OCI-LY1 (cell line): Measurements from ENCODE around the gene AP3B2.

Experiments
- H2AFZ ChIP-seq: fragments of 200-600 bp; sonication (generic), shearing (Covaris generic); 2 replicates; pipeline ENCODE4 v1.6.0; 2014; ENCODE audit warnings: antibody characterized with exemption, mild to moderate bottlenecking, low read length
- H3F3A ChIP-seq: fragments of 200-600 bp; sonication (generic), shearing (Covaris generic); 2 replicates; pipeline ENCODE4 v1.6.0; 2014; ENCODE audit warnings: mild to moderate bottlenecking, antibody characterized with exemption, low read length, moderate library complexity; ENCODE audit not compliant: insufficient read depth
- H3K27ac ChIP-seq: fragments of 200-600 bp; sonication (generic); 2 replicates; pipeline ENCODE4 v1.5.1; 2014; ENCODE audit warnings: low read length, mixed run types, mild to moderate bottlenecking, low read depth; ENCODE audit not compliant: poor library complexity, severe bottlenecking
- H3K27me3 ChIP-seq: fragments of 200-600 bp; sonication (generic); 2 replicates; pipeline ENCODE4 v1.6.0; 2014; ENCODE audit warnings: antibody characterized with exemption, mild to moderate bottlenecking, low read length, moderate library complexity; ENCODE audit not compliant: insufficient read depth
- H3K36me3 ChIP-seq: fragments of 200-600 bp; sonication (generic); 2 replicates; pipeline ENCODE4 v1.6.1; 2014; ENCODE audit warnings: mild to moderate bottlenecking, antibody characterized with exemption, low read length, moderate library complexity, mixed read lengths; ENCODE audit not compliant: insufficient read depth
- H3K4me1 ChIP-seq: fragments of 200-600 bp; sonication (generic); 2 replicates; pipeline ENCODE4 v1.5.1; 2014; ENCODE audit warnings: mild to moderate bottlenecking, low read length, moderate library complexity; ENCODE audit not compliant: insufficient read depth, severe bottlenecking
- H3K4me2 ChIP-seq: fragments of 200-600 bp; sonication (generic), shearing (Covaris generic); 2 replicates; pipeline ENCODE4 v1.6.1; 2014; ENCODE audit warnings: low read length
- H3K4me3 ChIP-seq: fragments of 200-600 bp; sonication (generic); 2 replicates; pipeline ENCODE4 v1.5.1; 2014; ENCODE audit warnings: low read length, low read depth, mild to moderate bottlenecking, mixed read lengths; ENCODE audit not compliant: poor library complexity, severe bottlenecking
- H3K79me2 ChIP-seq: fragments of 200-600 bp; shearing (Covaris generic); 2 replicates; pipeline ENCODE4 v1.6.1; 2016; ENCODE audit warnings: mixed run types, low read length, mixed read lengths; ENCODE audit not compliant: insufficient read depth
- H3K9ac ChIP-seq: fragments of 200-600 bp; sonication (generic), shearing (Covaris generic); 2 replicates; pipeline ENCODE4 v1.6.1; 2014; ENCODE audit warnings: mild to moderate bottlenecking, low read length, mixed read lengths
- H3K9me2 ChIP-seq: fragments of 200-600 bp; sonication (generic), shearing (Covaris generic); 2 replicates; pipeline ENCODE4 v1.6.1; 2014; ENCODE audit warnings: low read depth, mild to moderate bottlenecking, low read length, mixed read lengths
- H3K9me3 ChIP-seq: fragments of 200-600 bp; shearing (Covaris generic); 2 replicates; pipeline ENCODE4 v1.6.1; 2014; ENCODE audit warnings: low read length, mixed read lengths
- H4K20me1 ChIP-seq: fragments of 200-600 bp; sonication (generic), shearing (Covaris generic); 2 replicates; pipeline ENCODE4 v1.6.0; 2016; ENCODE audit warnings: mild to moderate bottlenecking, low read length; ENCODE audit not compliant: insufficient read depth
- EZH2 ChIP-seq: fragments of 200-600 bp; sonication (generic), shearing (Covaris generic); IDR thresholded peaks from 2 replicates; pipeline ENCODE4 v1.8.0; 2017; ENCODE audit warnings: borderline replicate concordance, mixed run types, mild to moderate bottlenecking, antibody characterized with exemption, low read length, moderate library complexity, mixed read lengths
- TF ChIP-seq, protein P1 (sequence below): fragments of 200-600 bp; sonication (generic), shearing (Covaris generic); IDR thresholded peaks from 2 replicates; pipeline ENCODE4 v1.5.1; 2017; ENCODE audit warnings: mild to moderate bottlenecking, antibody characterized with exemption, low read length, moderate library complexity, mixed read lengths

The AP3B2 gene

DNA sequence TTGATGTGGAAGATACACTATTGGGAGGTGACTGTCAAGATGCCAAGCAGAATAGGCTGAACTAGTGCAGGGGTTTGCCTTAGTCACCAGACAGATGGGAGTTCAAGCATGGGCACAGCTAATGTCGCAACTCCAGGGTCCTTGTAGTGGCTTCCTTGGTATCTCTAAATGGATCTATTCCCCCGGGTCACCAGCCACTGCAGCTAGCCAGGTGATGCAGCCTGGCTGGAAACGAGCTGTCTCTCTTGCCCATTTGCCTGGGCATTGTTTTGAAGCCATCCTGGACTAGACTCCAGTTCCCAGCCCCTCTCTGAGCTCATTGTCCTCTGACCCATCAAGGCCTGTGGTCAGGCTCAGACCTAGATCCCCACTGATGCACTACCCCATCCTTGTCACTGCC lies 54.1 kb downstream of the AP3B2 start:
- Histone ChIP-seq H3K4me2 (no peak overlapping the region), H3K27ac (no peak overlapping the region), H3K9ac (no peak overlapping the region), H4K20me1 (no peaks in the 10 kb centered on the region), H3K9me3 (no peaks in the 10 kb centered on the region), H3K4me1 (no peaks in the 10 kb centered on the region), H3K79me2 (no peaks in the 10 kb centered on the region), H3K9me2 (no peaks in the 10 kb centered on the region), H2AFZ (no peak overlapping the region), H3K4me3 (no peak overlapping the region), H3K36me3 (no peaks in the 10 kb centered on the region), H3K27me3 (no peaks in the 10 kb centered on the region), H3F3A (no peaks in the 10 kb centered on the region)
- no peak for TF ChIP-seq EZH2
- TF ChIP-seq, protein P1, sequence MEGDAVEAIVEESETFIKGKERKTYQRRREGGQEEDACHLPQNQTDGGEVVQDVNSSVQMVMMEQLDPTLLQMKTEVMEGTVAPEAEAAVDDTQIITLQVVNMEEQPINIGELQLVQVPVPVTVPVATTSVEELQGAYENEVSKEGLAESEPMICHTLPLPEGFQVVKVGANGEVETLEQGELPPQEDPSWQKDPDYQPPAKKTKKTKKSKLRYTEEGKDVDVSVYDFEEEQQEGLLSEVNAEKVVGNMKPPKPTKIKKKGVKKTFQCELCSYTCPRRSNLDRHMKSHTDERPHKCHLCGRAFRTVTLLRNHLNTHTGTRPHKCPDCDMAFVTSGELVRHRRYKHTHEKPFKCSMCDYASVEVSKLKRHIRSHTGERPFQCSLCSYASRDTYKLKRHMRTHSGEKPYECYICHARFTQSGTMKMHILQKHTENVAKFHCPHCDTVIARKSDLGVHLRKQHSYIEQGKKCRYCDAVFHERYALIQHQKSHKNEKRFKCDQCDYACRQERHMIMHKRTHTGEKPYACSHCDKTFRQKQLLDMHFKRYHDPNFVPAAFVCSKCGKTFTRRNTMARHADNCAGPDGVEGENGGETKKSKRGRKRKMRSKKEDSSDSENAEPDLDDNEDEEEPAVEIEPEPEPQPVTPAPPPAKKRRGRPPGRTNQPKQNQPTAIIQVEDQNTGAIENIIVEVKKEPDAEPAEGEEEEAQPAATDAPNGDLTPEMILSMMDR, result no peak

DNA sequence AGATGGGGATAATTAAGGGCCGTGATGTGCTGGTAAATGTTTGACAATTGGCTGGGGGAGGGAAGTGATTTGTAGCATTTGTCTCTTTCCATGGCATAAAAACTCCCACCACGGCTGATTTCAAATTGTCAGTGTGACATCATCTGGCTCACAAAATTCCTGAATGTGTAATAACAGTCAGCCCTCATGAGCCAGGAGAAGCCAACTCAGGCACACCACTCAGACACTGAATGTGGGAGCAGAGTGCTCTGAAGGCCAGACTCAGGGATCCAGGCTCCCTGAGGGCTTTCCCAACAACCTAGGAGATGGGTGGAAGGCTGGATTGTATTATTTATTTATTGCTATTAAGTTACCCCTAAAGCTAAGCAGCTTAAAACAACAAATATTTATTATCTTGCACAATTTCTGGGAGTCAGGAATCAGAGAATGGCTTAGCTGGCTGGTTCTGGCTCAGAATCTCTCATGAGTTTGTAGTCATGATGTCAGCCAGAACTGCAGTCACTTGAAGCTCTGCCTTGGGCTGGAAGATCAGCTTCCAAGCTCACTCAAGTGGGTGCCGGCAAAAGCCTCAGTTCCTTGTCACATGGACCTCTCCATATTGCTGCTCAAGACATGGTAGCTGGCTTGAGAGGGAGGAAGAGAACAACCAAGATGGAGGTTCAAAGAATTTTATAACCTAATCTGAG lies 56.0 kb downstream of the AP3B2 start:
- TF ChIP-seq EZH2, result no peak
- TF ChIP-seq, protein P1, result no peak
- Histone ChIP-seq H3K4me3 (no peak overlapping the region), H3K79me2 (no peaks in the 10 kb centered on the region)

DNA sequence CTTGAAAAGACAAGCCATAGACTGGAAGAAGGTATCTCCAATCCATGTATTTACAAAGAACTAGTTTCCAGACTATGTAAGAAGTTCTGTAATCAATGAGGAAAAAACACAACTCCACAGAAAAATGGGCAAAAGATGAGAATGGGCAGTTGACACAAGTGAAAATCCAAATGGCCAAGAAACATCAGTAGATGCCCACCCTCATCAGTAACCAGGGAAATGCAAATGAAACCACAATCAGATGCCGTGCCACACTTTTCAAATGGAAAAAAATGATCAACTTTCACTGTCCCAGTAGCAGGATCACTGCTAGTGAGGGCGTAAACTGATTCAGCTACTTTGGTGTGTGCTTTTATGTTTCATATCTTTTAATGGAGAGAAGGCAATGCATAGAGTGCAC lies 58.0 kb downstream of the AP3B2 start:
- Histone ChIP-seq H3K9me2 (no peaks in the 10 kb centered on the region), H3K4me2 (no peak overlapping the region), H3K9ac (no peak overlapping the region), H3K4me1 (no peaks in the 10 kb centered on the region), H3K79me2 (no peaks in the 10 kb centered on the region), H3F3A (no peaks in the 10 kb centered on the region), H3K9me3 (no peaks in the 10 kb centered on the region), H3K4me3 (no peak overlapping the region), H2AFZ (no peak overlapping the region), H3K36me3 (no peaks in the 10 kb centered on the region), H4K20me1 (no peaks in the 10 kb centered on the region), H3K27me3 (no peaks in the 10 kb centered on the region), H3K27ac (no peak overlapping the region)
- TF ChIP-seq, protein P1, result no peak
- no peak for TF ChIP-seq EZH2

More for the DNA sequence above, 56.0 kb downstream of the AP3B2 start:
- Histone ChIP-seq H3K9me3 (no peaks in the 10 kb centered on the region), H3F3A (no peaks in the 10 kb centered on the region), H3K4me2 (no peak overlapping the region), H3K9me2 (no peaks in the 10 kb centered on the region), H3K36me3 (no peaks in the 10 kb centered on the region), H2AFZ (no peak overlapping the region), H4K20me1 (no peaks in the 10 kb centered on the region), H3K9ac (no peak overlapping the region), H3K27me3 (no peaks in the 10 kb centered on the region), H3K4me1 (no peaks in the 10 kb centered on the region), H3K27ac (no peak overlapping the region)
